IPS DF 6.9 (cell line): ENCODE data around the gene G3BP2.

ENCODE experiments used
- DNase-seq: peaks from one replicate; pipeline ENCODE4 v3.0.0-alpha.2; 2013; ENCODE audit warnings: low read depth, low spot score
- H3K27ac ChIP-seq: one replicate; pipeline ENCODE4 v1.5.1; 2013; ENCODE audit warnings: low read length, control low read depth
- H3K27me3 ChIP-seq: 2 replicates; pipeline ENCODE4 v1.6.1; 2013; ENCODE audit warnings: mild to moderate bottlenecking, low read length; ENCODE audit not compliant: control insufficient read depth, insufficient read depth
- H3K36me3 ChIP-seq: 2 replicates; pipeline ENCODE4 v1.6.1; 2013; ENCODE audit warnings: low read length; ENCODE audit not compliant: control insufficient read depth, insufficient read depth
- H3K4me1 ChIP-seq: 2 replicates; pipeline ENCODE4 v1.6.1; 2013; ENCODE audit warnings: low read length; ENCODE audit not compliant: control insufficient read depth, insufficient read depth
- H3K4me3 ChIP-seq: 2 replicates; pipeline ENCODE4 v1.5.1; 2013; ENCODE audit warnings: mild to moderate bottlenecking, low read length
- H3K9me3 ChIP-seq: 2 replicates; pipeline ENCODE4 v1.6.1; 2013; ENCODE audit warnings: low read length, inconsistent platforms; ENCODE audit not compliant: control insufficient read depth, insufficient read depth
- WGBS: extraction: QIAGEN DNeasy Blood & Tissue Kit; methylation state at CpG from one replicate; pipeline ENCODE4 v1.1.7; 2013; ENCODE audit warnings: mixed read lengths, missing lambda C conversion rate; ENCODE audit not compliant: insufficient read length, insufficient coverage; 5-methylcytosine and 5-hydroxymethylcytosine counted together

Gene G3BP2

GRCh38 chr4:75685546-75686189 is 12.5 kb upstream of the G3BP2 start:
- WGBS = no CpG with 5 or more reads among the region's 2 CpGs
- Histone ChIP-seq H3K9me3 (no peaks in the 10 kb centered on the region; the same call in 1 of the 2 replicates), H3K27ac (no peak overlapping the region), H3K27me3 (no peaks in the 10 kb centered on the region), H3K4me3 (no peak overlapping the region), H3K36me3 (peaks cover 3% of the 10 kb centered on the region; the same call in 1 of the 2 replicates), H3K4me1 (no peaks in the 10 kb centered on the region)
- DNase-seq = no peak

GRCh38 chr4:75683482-75684155 is 10.4 kb upstream of the G3BP2 start:
- no CpG with 5 or more reads among the region's 6 CpGs for WGBS
- Histone ChIP-seq H3K9me3 (no peaks in the 10 kb centered on the region; the same call in 1 of the 2 replicates), H3K4me3 (no peak overlapping the region), H3K4me1 (no peaks in the 10 kb centered on the region), H3K36me3 (peaks cover 3% of the 10 kb centered on the region; the same call in 1 of the 2 replicates), H3K27me3 (no peaks in the 10 kb centered on the region), H3K27ac (no peak overlapping the region)
- DNase-seq = no peak

GRCh38 chr4:75679876-75680575 is 6.8 kb upstream of the G3BP2 start:
- no peak overlapping the region for H3K27ac ChIP-seq
- H3K27me3 ChIP-seq = no peaks in the 10 kb centered on the region
- H3K36me3 ChIP-seq = no peaks in the 10 kb centered on the region; the same call in 1 of the 2 replicates
- no CpG with 5 or more reads among the region's 3 CpGs for WGBS
- no peak for DNase-seq
- H3K4me1 ChIP-seq = no peaks in the 10 kb centered on the region
- H3K4me3 ChIP-seq = no peak overlapping the region
- H3K9me3 ChIP-seq = no peaks in the 10 kb centered on the region; the same call in 1 of the 2 replicates

GRCh38 chr4:75678965-75679364 is 5.8 kb upstream of the G3BP2 start:
- Histone ChIP-seq H3K4me3 (no peak overlapping the region), H3K27ac (no peak overlapping the region), H3K9me3 (no peaks in the 10 kb centered on the region; the same call in 1 of the 2 replicates), H3K36me3 (no peaks in the 10 kb centered on the region; the same call in 1 of the 2 replicates), H3K4me1 (no peaks in the 10 kb centered on the region; the same call in 1 of the 2 replicates), H3K27me3 (no peaks in the 10 kb centered on the region)
- no peak for DNase-seq

- Histone ChIP-seq H3K9me3 (no peaks in the 10 kb centered on the region), H3K27me3 (no peaks in the 10 kb centered on the region), H3K4me1 (no peaks in the 10 kb centered on the region; the same call in 1 of the 2 replicates), H3K36me3 (no peaks in the 10 kb centered on the region), H3K27ac (no peak overlapping the region), H3K4me3 (no peak overlapping the region)
- DNase-seq = no peak
Observed at GRCh38 chr4:75678473-75678872, 5.3 kb upstream of the G3BP2 start.

- Histone ChIP-seq H3K27me3 (no peaks in the 10 kb centered on the region), H3K9me3 (no peaks in the 10 kb centered on the region), H3K4me1 (no peaks in the 10 kb centered on the region; the same call in 1 of the 2 replicates), H3K36me3 (no peaks in the 10 kb centered on the region), H3K27ac (no peak overlapping the region), H3K4me3 (no peak overlapping the region)
- no peak for DNase-seq
- no CpG with 5 or more reads among the region's 11 CpGs for WGBS
Observed at GRCh38 chr4:75675004-75675531, 1.9 kb upstream of the G3BP2 start.

GRCh38 chr4:75673959-75674328 is 733 bp upstream of the G3BP2 start:
- Histone ChIP-seq H3K4me3 (peak overlapping the region; percentile 86; the same call in 1 of the 2 replicates), H3K27me3 (no peaks in the 10 kb centered on the region), H3K9me3 (no peaks in the 10 kb centered on the region), H3K36me3 (no peaks in the 10 kb centered on the region), H3K27ac (peak overlapping the region; percentile 8), H3K4me1 (no peaks in the 10 kb centered on the region; the same call in 1 of the 2 replicates)
- no CpG with 5 or more reads among the region's 5 CpGs for WGBS
- DNase-seq = no peak

- WGBS = no CpG with 5 or more reads among the region's 44 CpGs
- H3K27ac ChIP-seq = no peak overlapping the region
- H3K4me1 ChIP-seq = no peaks in the 10 kb centered on the region; the same call in 1 of the 2 replicates
- H3K4me3 ChIP-seq = peak overlapping the region; percentile 86
- no peaks in the 10 kb centered on the region for H3K27me3 ChIP-seq
- H3K36me3 ChIP-seq = no peaks in the 10 kb centered on the region
- DNase-seq = no peak
- no peaks in the 10 kb centered on the region for H3K9me3 ChIP-seq
Observed at GRCh38 chr4:75672461-75673026, 667 bp downstream of the G3BP2 start.

- Histone ChIP-seq H3K36me3 (no peaks in the 10 kb centered on the region), H3K27me3 (no peaks in the 10 kb centered on the region), H3K9me3 (no peaks in the 10 kb centered on the region), H3K4me3 (peak overlapping the region; percentile 86), H3K27ac (no peak overlapping the region), H3K4me1 (no peaks in the 10 kb centered on the region; the same call in 1 of the 2 replicates)
- no peak for DNase-seq
- WGBS = no CpG with 5 or more reads among the region's 10 CpGs
Observed at GRCh38 chr4:75671802-75672421, 1.3 kb downstream of the G3BP2 start.

- H3K4me3 ChIP-seq = no peak overlapping the region
- no peaks in the 10 kb centered on the region for H3K27me3 ChIP-seq
- H3K9me3 ChIP-seq = no peaks in the 10 kb centered on the region
- no peak for DNase-seq
- no peak overlapping the region for H3K27ac ChIP-seq
- no peaks in the 10 kb centered on the region for H3K4me1 ChIP-seq
- H3K36me3 ChIP-seq = no peaks in the 10 kb centered on the region
Observed at GRCh38 chr4:75668596-75668995, 4.6 kb downstream of the G3BP2 start.
